ENCODE data around the gene IFIT2. TPM values are rescaled to one million over a fixed set of nuclear protein-coding genes. Genes with fewer than 3 reads are reported as not detected.

IFIT2 gene
- total RNA-seq, 1 donor from 2014 or later = 0.85 TPM

- Histone ChIP-seq H3K36me3 (peaks cover 0 to 4% of the 10 kb centered on the region in 2 donors), H3K4me1 (peaks cover 4 to 16% of the 10 kb centered on the region in 2 donors), H3K4me3 (peak overlapping the region; percentile 46 to 66), H3K27ac (peak overlapping the region; percentile 87 to 90), H3K9me3 (peaks cover 0 to 2% of the 10 kb centered on the region in 2 donors), H3K27me3 (no peaks in the 10 kb centered on the region)
- no peak for TF ChIP-seq CTCF (IDR thresholded peaks at IDR 0.05)
- intact Hi-C loops (cut with DNase I) = loop anchor here (1.0 kb wide), 1 partner anchor 17 kb away; no protein-coding TSS in a partner anchor
- no peak for DNase-seq (ENCODE audit: low spot score in 2 of 2)
Measured at GRCh38 chr10:89301232-89301631, 614 bp upstream of the IFIT2 start.

GRCh38 chr10:89302625-89303024 is 779 bp downstream of the IFIT2 start:
- intact Hi-C loops (cut with DNase I) = loop anchor here (2.0 kb wide), 1 partner anchor 26 kb away; no protein-coding TSS in a partner anchor
- Histone ChIP-seq H3K36me3 (peaks cover 0 to 9% of the 10 kb centered on the region in 2 donors), H3K27ac (peak overlapping the region; percentile 87 to 90), H3K9me3 (peaks cover 0 to 2% of the 10 kb centered on the region in 2 donors), H3K27me3 (no peaks in the 10 kb centered on the region), H3K4me1 (peaks cover 4 to 16% of the 10 kb centered on the region in 2 donors), H3K4me3 (peak overlapping the region; percentile 46 to 66)
- no peak for DNase-seq (ENCODE audit: low spot score in 2 of 2)
- no peak for TF ChIP-seq CTCF (IDR thresholded peaks at IDR 0.05)

- Histone ChIP-seq H3K36me3 (peaks cover 0 to 9% of the 10 kb centered on the region in 2 donors), H3K9me3 (peaks cover 0 to 2% of the 10 kb centered on the region in 2 donors), H3K4me3 (peak overlapping the region; percentile 46 to 66), H3K4me1 (peaks cover 4 to 16% of the 10 kb centered on the region in 2 donors), H3K27me3 (no peaks in the 10 kb centered on the region), H3K27ac (peak overlapping the region in 1 of 2 donors; percentile 87)
- intact Hi-C loops (cut with DNase I) = loop anchor here (2.0 kb wide), 1 partner anchor 26 kb away; no protein-coding TSS in a partner anchor
- DNase-seq (ENCODE audit: low spot score in 2 of 2) = no peak
- no peak for TF ChIP-seq CTCF (IDR thresholded peaks at IDR 0.05)
Measured at GRCh38 chr10:89303161-89303560, 1.3 kb downstream of the IFIT2 start.

GRCh38 chr10:89304026-89304425 is 2.2 kb downstream of the IFIT2 start:
- Histone ChIP-seq H3K36me3 (peaks cover 0 to 14% of the 10 kb centered on the region in 2 donors), H3K9me3 (peaks cover 0 to 2% of the 10 kb centered on the region in 2 donors), H3K4me1 (peaks cover 4 to 16% of the 10 kb centered on the region in 2 donors), H3K4me3 (peak overlapping the region in 1 of 2 donors; percentile 66), H3K27me3 (no peaks in the 10 kb centered on the region), H3K27ac (no peak overlapping the region)
- intact Hi-C loops (cut with DNase I) = no loop called here
- DNase-seq (ENCODE audit: low spot score in 2 of 2) = no peak
- TF ChIP-seq CTCF (IDR thresholded peaks at IDR 0.05) = no peak

- Histone ChIP-seq H3K36me3 (peaks cover 0 to 14% of the 10 kb centered on the region in 2 donors), H3K4me3 (no peak overlapping the region), H3K4me1 (peaks cover 4 to 16% of the 10 kb centered on the region in 2 donors), H3K27ac (no peak overlapping the region), H3K9me3 (peaks cover 0 to under 1% of the 10 kb centered on the region in 2 donors), H3K27me3 (no peaks in the 10 kb centered on the region)
- intact Hi-C loops (cut with DNase I) = no loop called here
- TF ChIP-seq CTCF (IDR thresholded peaks at IDR 0.05) = no peak
- no peak for DNase-seq (ENCODE audit: low spot score in 2 of 2)
Measured at GRCh38 chr10:89304446-89304845, 2.6 kb downstream of the IFIT2 start.
